Astrocyte of the spinal cord (primary cell): ENCODE data around the gene PREX1.

Experiments used
- DNase-seq: peaks from one replicate; pipeline ENCODE4 v3.0.0; 2011; ENCODE audit warnings: low read depth, low spot score
- H3K4me3 ChIP-seq: 2 replicates; pipeline ENCODE4 v1.5.1; 2011; ENCODE audit warnings: low read depth, mild to moderate bottlenecking, low read length, moderate library complexity
- in situ Hi-C: cut with HindIII; loops from 2 replicates; pipeline ENCODE4 v1.10.0; 2017; ENCODE audit warnings: low sequenced_read_pairs
- TF ChIP-seq, protein P1 (sequence below): IDR thresholded peaks from 2 replicates; pipeline ENCODE4 v1.5.1; 2012; ENCODE audit warnings: low read depth, mild to moderate bottlenecking, low read length, inconsistent platforms

PREX1 gene

DNA sequence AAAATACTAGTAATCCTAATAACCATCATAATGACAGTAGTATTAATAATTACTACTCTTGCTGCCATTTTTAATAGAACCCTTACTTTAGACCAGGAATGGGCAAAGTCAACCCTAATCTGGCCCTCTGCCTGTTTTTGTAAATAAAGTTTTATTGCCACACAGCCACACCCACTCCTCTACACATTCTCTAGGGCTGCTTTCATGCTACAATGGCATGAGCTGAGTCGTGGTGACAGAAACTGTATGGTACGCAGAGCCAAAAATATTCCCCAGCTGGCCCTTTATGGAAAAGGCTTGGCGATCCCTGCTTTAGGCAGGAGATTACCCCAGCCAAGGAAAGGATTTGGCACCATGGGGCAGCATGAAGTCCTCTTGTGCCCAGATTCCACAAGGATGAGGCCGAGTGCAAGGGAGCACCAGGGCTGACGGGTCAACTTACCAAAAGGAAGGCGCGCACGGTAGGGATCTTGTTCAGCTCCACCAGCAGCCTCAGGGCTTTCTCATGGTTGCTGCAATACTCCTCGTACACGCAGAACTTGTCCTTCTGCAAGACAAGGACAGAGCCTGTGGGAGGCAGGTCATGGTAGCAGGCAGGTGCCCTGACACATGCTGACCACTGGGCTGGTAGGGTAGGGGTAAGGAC lies 93.6 kb downstream of the PREX1 start:
- in situ Hi-C loops: no loop called here

DNA sequence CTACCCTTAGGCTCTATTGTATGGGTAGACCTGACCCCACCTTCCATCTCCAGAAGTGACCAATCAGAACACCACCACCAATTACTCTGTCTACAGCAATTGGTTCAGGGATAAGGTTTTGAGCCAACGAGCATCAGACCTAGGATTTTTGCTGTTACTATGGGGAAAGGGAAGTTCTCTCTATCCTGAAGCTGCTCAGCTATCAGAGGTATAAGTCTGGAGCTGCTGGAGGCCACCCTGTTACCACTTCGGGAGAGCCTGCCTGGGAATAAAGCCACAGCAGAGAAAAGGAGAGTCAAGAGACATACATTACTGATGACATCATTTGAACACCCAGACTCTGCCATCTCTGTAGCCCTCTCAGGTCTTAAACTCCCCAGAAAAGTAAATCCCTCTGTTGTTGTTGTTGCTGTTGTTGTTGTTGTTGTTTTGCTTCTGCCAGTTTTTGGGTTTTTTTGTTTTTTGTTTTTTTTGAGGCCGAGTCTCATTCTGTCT lies 94.5 kb downstream of the PREX1 start:
- TF ChIP-seq, protein P1, sequence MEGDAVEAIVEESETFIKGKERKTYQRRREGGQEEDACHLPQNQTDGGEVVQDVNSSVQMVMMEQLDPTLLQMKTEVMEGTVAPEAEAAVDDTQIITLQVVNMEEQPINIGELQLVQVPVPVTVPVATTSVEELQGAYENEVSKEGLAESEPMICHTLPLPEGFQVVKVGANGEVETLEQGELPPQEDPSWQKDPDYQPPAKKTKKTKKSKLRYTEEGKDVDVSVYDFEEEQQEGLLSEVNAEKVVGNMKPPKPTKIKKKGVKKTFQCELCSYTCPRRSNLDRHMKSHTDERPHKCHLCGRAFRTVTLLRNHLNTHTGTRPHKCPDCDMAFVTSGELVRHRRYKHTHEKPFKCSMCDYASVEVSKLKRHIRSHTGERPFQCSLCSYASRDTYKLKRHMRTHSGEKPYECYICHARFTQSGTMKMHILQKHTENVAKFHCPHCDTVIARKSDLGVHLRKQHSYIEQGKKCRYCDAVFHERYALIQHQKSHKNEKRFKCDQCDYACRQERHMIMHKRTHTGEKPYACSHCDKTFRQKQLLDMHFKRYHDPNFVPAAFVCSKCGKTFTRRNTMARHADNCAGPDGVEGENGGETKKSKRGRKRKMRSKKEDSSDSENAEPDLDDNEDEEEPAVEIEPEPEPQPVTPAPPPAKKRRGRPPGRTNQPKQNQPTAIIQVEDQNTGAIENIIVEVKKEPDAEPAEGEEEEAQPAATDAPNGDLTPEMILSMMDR: no peak
- peak; percentile 34 for DNase-seq
- no peak overlapping the region for H3K4me3 ChIP-seq
- in situ Hi-C loops: no loop called here

More for the DNA sequence above, 93.6 kb downstream of the PREX1 start:
- H3K4me3 ChIP-seq: no peak overlapping the region
- TF ChIP-seq, protein P1: no peak
- no peak for DNase-seq

DNA sequence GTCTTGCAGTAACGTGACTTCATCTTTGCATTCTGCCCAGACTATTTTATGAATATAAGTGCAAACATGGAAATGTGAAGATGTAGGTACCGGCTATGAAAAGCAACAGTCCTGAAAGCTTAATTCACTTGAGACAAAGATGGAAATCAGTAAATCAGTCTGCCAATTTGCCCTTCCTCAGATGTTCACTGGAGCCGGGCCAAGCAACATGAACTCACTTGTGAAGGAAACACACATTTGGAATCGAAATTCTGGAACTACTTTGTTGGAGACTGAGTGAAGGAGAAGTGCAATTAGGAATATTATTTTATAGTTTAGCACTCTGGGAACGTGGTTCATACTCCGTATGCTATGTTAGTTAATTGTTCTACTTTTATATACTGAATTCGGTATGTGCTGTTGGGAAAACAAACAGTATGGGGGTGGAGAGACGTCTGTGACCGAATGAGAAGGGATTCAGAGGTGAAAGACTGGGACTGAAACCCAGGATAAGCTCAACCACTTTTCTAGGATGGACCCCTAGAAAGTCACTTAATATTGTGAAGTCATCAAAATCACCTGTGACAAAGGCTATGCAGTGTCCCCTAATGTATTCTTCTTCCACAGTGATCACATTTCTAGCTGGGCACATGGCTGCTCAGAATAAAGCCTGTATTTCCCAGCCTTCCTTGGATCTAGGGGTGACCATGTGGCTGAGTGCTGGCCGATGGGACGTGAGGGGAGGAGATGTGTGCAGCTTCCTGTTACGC lies 95.5 kb downstream of the PREX1 start:
- TF ChIP-seq, protein P1: no peak
- DNase-seq: no peak
- in situ Hi-C loops: no loop called here
- no peak overlapping the region for H3K4me3 ChIP-seq

DNA sequence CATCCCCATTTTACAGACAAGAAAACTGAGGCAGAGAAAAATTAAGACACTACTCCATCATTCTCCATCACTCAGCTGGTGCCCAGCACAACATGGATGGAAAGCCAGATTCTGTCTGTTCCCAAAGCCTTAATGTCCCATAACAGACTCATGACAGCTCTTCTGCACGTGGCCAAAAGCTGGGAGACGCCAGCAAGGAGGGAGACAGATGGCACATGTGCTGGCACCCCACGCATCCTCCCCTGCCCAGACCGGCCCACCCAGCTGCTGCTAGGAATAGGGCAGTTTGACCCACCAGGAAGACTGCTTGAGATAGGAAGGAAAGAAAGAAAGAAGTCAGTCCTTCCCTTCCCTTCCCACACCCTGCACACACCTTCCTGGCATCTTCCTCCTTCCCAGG lies 96.3 kb downstream of the PREX1 start:
- in situ Hi-C loops: no loop called here
- TF ChIP-seq, protein P1: no peak
- no peak overlapping the region for H3K4me3 ChIP-seq
- DNase-seq: no peak

DNA sequence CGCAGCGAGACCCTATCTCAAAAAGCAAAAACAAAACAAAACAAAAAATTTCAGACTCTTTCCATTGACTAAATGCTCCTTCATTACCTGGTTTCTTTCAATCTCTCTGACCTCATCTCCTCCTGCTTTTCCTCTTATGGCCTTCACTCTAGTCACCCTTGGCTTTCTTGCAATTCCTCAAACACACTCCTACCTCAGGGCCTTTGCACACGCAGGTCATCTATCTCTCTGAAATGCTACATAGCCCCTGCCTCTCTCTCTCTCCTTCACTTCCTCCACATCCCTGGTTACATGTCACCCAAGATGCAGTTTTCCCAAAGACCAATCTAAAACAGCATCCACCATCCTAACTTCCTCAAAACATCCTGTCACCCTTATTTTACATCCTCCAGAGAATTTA lies 96.8 kb downstream of the PREX1 start:
- in situ Hi-C loops: no loop called here
- TF ChIP-seq, protein P1: no peak
- no peak for DNase-seq

DNA sequence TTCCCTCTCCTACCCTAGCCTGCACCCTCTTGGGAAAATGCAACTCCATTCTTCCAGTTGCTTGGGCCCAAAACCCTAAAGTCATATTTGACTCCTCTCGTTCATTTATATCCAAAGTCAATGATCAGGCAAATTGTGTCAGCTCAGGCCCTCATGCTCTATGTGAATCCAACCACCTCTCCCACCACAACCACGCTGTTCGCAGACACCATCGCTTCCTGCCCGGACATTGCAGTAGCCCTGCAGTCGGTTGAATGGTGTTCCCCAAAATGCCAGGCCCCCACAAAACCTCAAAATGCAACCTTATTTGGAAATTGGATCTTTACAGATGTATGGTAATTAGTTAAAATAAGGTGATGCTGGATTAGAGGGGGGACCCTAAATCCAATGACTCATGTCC lies 98.3 kb downstream of the PREX1 start:
- in situ Hi-C loops: no loop called here
- TF ChIP-seq, protein P1: no peak
- DNase-seq: no peak
- no peak overlapping the region for H3K4me3 ChIP-seq

More for the DNA sequence above, 96.8 kb downstream of the PREX1 start:
- H3K4me3 ChIP-seq: no peak overlapping the region
